HCT116 (cell line): Measurements from ENCODE around the gene SIX5. TPM values are rescaled to one million over a fixed set of nuclear protein-coding genes. Genes with fewer than 3 reads are reported as not detected.

Experiments
- ATAC-seq: fragments of 200-7000 bp; cut with Tn5 transposase; 2 replicates; pipeline ENCODE4 v1.9.1; 2020; ENCODE audit warnings: mild to moderate bottlenecking, moderate library complexity
- BruUV-seq: library from RNA; stranded (reverse); fragments of 400-500 nt; replicated peaks from 2 replicates; lab custom pipeline; 2021; lab: Mats Ljungman, UMichigan
- CTCF ChIA-PET: fragments of 300-600 bp; sonication (Branson Sonifier 250); formaldehyde crosslinking; loops from one replicate; lab custom pipeline; 2021; ENCODE audit warnings: antibody characterized with exemption; lab: Charles Lee
- POLR2A ChIA-PET: fragments of 300-600, 350-600 bp; sonication (Branson Sonifier 250); formaldehyde crosslinking; loops from one replicate; lab custom pipeline; 2021; ENCODE audit warnings: antibody characterized with exemption; lab: Charles Lee
- RAD21 ChIA-PET, 2 experiments: fragments of 300-600 bp; sonication (Branson Sonifier 250); formaldehyde crosslinking; loops; one replicate each; lab custom pipeline; 2023; ENCODE audit warnings: low total read pairs in 2 of 2; ENCODE audit not compliant: uncharacterized antibody in 2 of 2, unreplicated experiment in 2 of 2, low non-redundant PET in 1 of 2; lab: Charles Lee
- DNase-seq: peaks from one replicate; pipeline ENCODE4 v3.0.0-alpha.2; 2010; ENCODE audit warnings: low read depth, low spot score
- H2AFZ ChIP-seq: fragments of 200-600 bp; shearing (Covaris generic), sonication (generic); 2 replicates; pipeline ENCODE4 v1.6.1; 2017; ENCODE audit warnings: low read depth, mixed run types, mixed read lengths, antibody characterized with exemption, low read length; ENCODE audit not compliant: poor library complexity, severe bottlenecking
- H3K27ac ChIP-seq: 2 replicates; pipeline ENCODE4 v1.5.1; 2012; ENCODE audit warnings: low read depth, low read length
- H3K27me3 ChIP-seq: fragments of 200-600 bp; sonication (generic); 2 replicates; pipeline ENCODE4 v1.6.1; 2016; ENCODE audit warnings: mixed run types, low read length, mixed read lengths; ENCODE audit not compliant: insufficient read depth
- H3K36me3 ChIP-seq, 2 experiments: fragments of 200-500 bp in 1 of 2; fragments of 200-600 bp in 1 of 2; sonication (Bioruptor generic) in 1 of 2; sonication (generic) in 1 of 2; 2 replicates each; pipeline versions ENCODE4 v1.5.1 to v1.6.1; 2014 to 2016; ENCODE audit warnings: low read length in 2 of 2, inconsistent platforms in 1 of 2, mixed read lengths in 1 of 2, mixed run types in 1 of 2; ENCODE audit not compliant: insufficient read depth in 2 of 2, control insufficient read depth in 1 of 2
- H3K4me1 ChIP-seq, 2 experiments: fragments of 200-600 bp in 1 of 2; sonication (generic) in 1 of 2; 2 replicates each; pipeline versions ENCODE4 v1.5.1 to v1.6.1; 2012 to 2017; ENCODE audit warnings: low read length in 2 of 2, inconsistent platforms in 1 of 2, mild to moderate bottlenecking in 1 of 2, mixed read lengths in 1 of 2, mixed run types in 1 of 2, moderate library complexity in 1 of 2; ENCODE audit not compliant: insufficient read depth in 2 of 2, control insufficient read depth in 1 of 2
- H3K4me2 ChIP-seq: fragments of 200-600 bp; sonication (generic); 2 replicates; pipeline ENCODE4 v1.6.1; 2017; ENCODE audit warnings: mixed run types, low read length, mixed read lengths
- H3K4me3 ChIP-seq, 2 experiments: fragments of 200-600 bp in 1 of 2; sonication (generic) in 1 of 2; replicated peaks in 1 of 2; 2 replicates each; pipeline ENCODE4 v1.5.1; 2011 to 2016; ENCODE audit warnings: low read length in 2 of 2, control low read depth in 1 of 2, low read depth in 1 of 2, mild to moderate bottlenecking in 1 of 2, mixed read lengths in 1 of 2, mixed run types in 1 of 2
- H3K79me2 ChIP-seq: fragments of 200-600 bp; sonication (generic); 2 replicates; pipeline ENCODE4 v1.6.1; 2017; ENCODE audit warnings: mild to moderate bottlenecking, mixed run types, low read length, moderate library complexity, mixed read lengths; ENCODE audit not compliant: insufficient read depth
- H3K9ac ChIP-seq: fragments of 200-600 bp; sonication (generic); 2 replicates; pipeline ENCODE4 v1.6.1; 2016; ENCODE audit warnings: low read length, mixed read lengths
- H3K9me2 ChIP-seq: fragments of 200-600 bp; sonication (generic), shearing (Covaris generic); 2 replicates; pipeline ENCODE4 v1.6.1; 2017; ENCODE audit warnings: mixed run types, mild to moderate bottlenecking, moderate library complexity; ENCODE audit not compliant: insufficient read depth
- H3K9me3 ChIP-seq, 2 experiments: fragments of 200-500 bp in 1 of 2; fragments of 200-600 bp in 1 of 2; sonication (Bioruptor generic) in 1 of 2; sonication (generic) in 1 of 2; 2 replicates each; pipeline ENCODE4 v1.6.1; 2014 to 2017; ENCODE audit warnings: low read length in 2 of 2, mixed read lengths in 2 of 2, inconsistent platforms in 1 of 2, low read depth in 1 of 2, mild to moderate bottlenecking in 1 of 2, mixed run types in 1 of 2, moderate library complexity in 1 of 2; ENCODE audit not compliant: control insufficient read depth in 1 of 2, insufficient read depth in 1 of 2
- H4K20me1 ChIP-seq: fragments of 200-600 bp; sonication (generic), shearing (Covaris generic); 2 replicates; pipeline ENCODE4 v1.6.1; 2017; ENCODE audit warnings: mixed run types, mild to moderate bottlenecking, moderate library complexity; ENCODE audit not compliant: insufficient read depth
- POLR2AphosphoS5 ChIP-seq: IDR thresholded peaks from 2 replicates; pipeline ENCODE4 v1.6.1; 2011; ENCODE audit warnings: mild to moderate bottlenecking, low read depth, low read length, moderate library complexity
- REST ChIP-seq: IDR thresholded peaks from 2 replicates; pipeline ENCODE4 v1.6.1; 2012; ENCODE audit warnings: low read depth
- intact Hi-C: fragments of 100-400 bp; cut with micrococcal nuclease; formaldehyde crosslinking; loops from 2 replicates; pipeline ENCODE4 v1.10.0; 2022
- total RNA-seq: library from RNA; stranded (reverse); gene quantifications from one replicate; pipeline ENCODE4 v1.2.1, GENCODE V29; 2021; ENCODE audit not compliant: unreplicated experiment

Gene SIX5
- total RNA-seq, 1 experiment from 2014 or later = 18.3 TPM

- Histone ChIP-seq H3K9me3 (no peaks in the 10 kb centered on the region), H3K4me3 (peak within 1 kb of the TSS; percentile 34 to 54), H3K27ac (peak within 1 kb of the TSS; percentile 91), H3K27me3 (no peaks in the 10 kb centered on the region), H3K36me3 (peaks cover 3 to 9% of the 10 kb centered on the region in 2 experiments; a peak in 3 of 4 replicates), H2AFZ (no peak within 1 kb of the TSS), H3K9me2 (no peaks in the 10 kb centered on the region), H3K4me2 (peak within 1 kb of the TSS; percentile 84), H4K20me1 (no peaks in the 10 kb centered on the region), H3K9ac (peak within 1 kb of the TSS; percentile 67), H3K79me2 (no peaks in the 10 kb centered on the region), H3K4me1 (peaks cover 45 to 60% of the 10 kb centered on the region in 2 experiments)
- DNase-seq (no peak), ATAC-seq (peak; percentile 11)
- intact Hi-C loops = no loop called here
- ChIA-PET RAD21 (interaction anchor here (0.6 to 2.1 kb wide), 2 partner anchors 12 kb away, joined by 5 to 9 read pairs; partner anchors contain the start of gene SIX5 (in 1 of the 2)), POLR2A (interaction anchor here (1.1 to 5.1 kb wide), 3 partner anchors 8 to 13 kb away, joined by 4 to 50 read pairs (median 6); partner anchors contain the start of genes DMWD and SIX5), CTCF (interaction anchor here (0.7 to 3.5 kb wide), 6 partner anchors 12 to 65 kb away, joined by 3 to 36 read pairs (median 6); partner anchors contain the start of gene SIX5)
- no peak for TF ChIP-seq REST
- TF ChIP-seq POLR2AphosphoS5 = peak; percentile 14; the same call in 1 of the 2 replicates
- no TSS peak for BruUV-seq
Observed at GRCh38 chr19:45782162-45782691, 13.2 kb upstream of the SIX5 start, which contains the start of gene DMPK. DMPK (minus strand) TSS chr19:45782490; CDS start chr19:45782352, 138 bp downstream.
